Measurements from ENCODE around the gene CFTR.

GRCh38 chr7:117448655-117449054 lies 31.2 kb upstream of the CFTR start:
- no peak for TF ChIP-seq CTCF (IDR thresholded peaks at IDR 0.05; ENCODE audit: borderline replicate concordance, extremely low read depth, low read length, poor library complexity, severe bottlenecking)
- TF ChIP-seq EZH2 (IDR thresholded peaks at IDR 0.05; ENCODE audit: borderline replicate concordance, low read depth, low read length, severe bottlenecking), result no peak

All from DND-41 (cell line).